OCI-M1 (cell line): ENCODE data around the gene PSME1.

ENCODE experiments used
- DNase-seq: peaks from one replicate; lab custom pipeline; 2025; lab: John Stamatoyannopoulos, UW

Gene PSME1

GRCh38 chr14:24105609-24106239 is 30.3 kb upstream of the PSME1 start:
- peak; percentile 4 for DNase-seq

GRCh38 chr14:24106672-24107271 is 29.2 kb upstream of the PSME1 start:
- no peak for DNase-seq

GRCh38 chr14:24108336-24108874 is 27.6 kb upstream of the PSME1 start:
- DNase-seq, result no peak

GRCh38 chr14:24110060-24110459 is 25.9 kb upstream of the PSME1 start:
- no peak for DNase-seq

- DNase-seq, result no peak
Measured at GRCh38 chr14:24110523-24110922, 25.5 kb upstream of the PSME1 start.

GRCh38 chr14:24113379-24113800 is 22.6 kb upstream of the PSME1 start:
- DNase-seq, result peak; percentile 73

- peak; percentile 97 for DNase-seq
Measured at GRCh38 chr14:24113801-24114531, 22.0 kb upstream of the PSME1 start.

GRCh38 chr14:24114532-24115421 is 21.2 kb upstream of the PSME1 start, which contains the start of the genes DCAF11 and NRL:
Gene DCAF11 (plus strand): TSS chr14:24114777. CDS start chr14:24115595, 818 bp downstream.
Gene NRL (minus strand): TSS chr14:24114949. CDS start chr14:24082848, 32,101 bp downstream.
- DNase-seq, result peak; percentile 99

- DNase-seq, result no peak
Measured at GRCh38 chr14:24115422-24116127, 20.4 kb upstream of the PSME1 start.

GRCh38 chr14:24116128-24116814 is 19.7 kb upstream of the PSME1 start:
- DNase-seq, result no peak

GRCh38 chr14:24117179-24117578 is 18.8 kb upstream of the PSME1 start:
- DNase-seq, result no peak

GRCh38 chr14:24119691-24120090 is 16.3 kb upstream of the PSME1 start:
- DNase-seq, result no peak

- no peak for DNase-seq
Measured at GRCh38 chr14:24121210-24121609, 14.8 kb upstream of the PSME1 start.

- DNase-seq, result no peak
Measured at GRCh38 chr14:24122416-24122815, 13.6 kb upstream of the PSME1 start.

GRCh38 chr14:24122898-24123297 is 13.1 kb upstream of the PSME1 start:
- DNase-seq, result no peak

- no peak for DNase-seq
Measured at GRCh38 chr14:24123424-24124417, 12.3 kb upstream of the PSME1 start.

- DNase-seq, result no peak
Measured at GRCh38 chr14:24126939-24127338, 9.1 kb upstream of the PSME1 start.

- DNase-seq, result no peak
Measured at GRCh38 chr14:24127673-24128072, 8.3 kb upstream of the PSME1 start.

GRCh38 chr14:24129410-24129998 is 6.5 kb upstream of the PSME1 start:
- DNase-seq, result no peak
